Thyroid gland (tissue), 4 donors: ENCODE measurements around the gene EMP1.

Experiments used
- CTCF ChIP-seq, 6 experiments: fragments of 200-600 bp in 3 of 6; fragments of 450-650 bp in 3 of 6; sonication (generic) in 3 of 6; IDR thresholded peaks; one replicate each; pipeline ENCODE4 v1.5.1; 2016 to 2019; ENCODE audit warnings: antibody characterized with exemption in 6 of 6, mild to moderate bottlenecking in 2 of 6, inconsistent platforms in 1 of 6, moderate library complexity in 1 of 6
- POLR2A ChIP-seq, 2 donors: fragments of 450-650 bp; IDR thresholded peaks; one replicate each; pipeline ENCODE4 v1.6.1; 2017; ENCODE audit warnings: antibody characterized with exemption in 2 of 2, mild to moderate bottlenecking in 2 of 2, moderate library complexity in 1 of 2

- TF ChIP-seq CTCF (IDR thresholded peaks at IDR 0.05) (no peak), POLR2A (IDR thresholded peaks at IDR 0.05) (no peak)
These were observed 3.8 kb upstream of the EMP1 start for GRCh38 chr12:13192719-13193118.
